ENCODE measurements around the gene CD101.

- TF ChIP-seq, protein P1, sequence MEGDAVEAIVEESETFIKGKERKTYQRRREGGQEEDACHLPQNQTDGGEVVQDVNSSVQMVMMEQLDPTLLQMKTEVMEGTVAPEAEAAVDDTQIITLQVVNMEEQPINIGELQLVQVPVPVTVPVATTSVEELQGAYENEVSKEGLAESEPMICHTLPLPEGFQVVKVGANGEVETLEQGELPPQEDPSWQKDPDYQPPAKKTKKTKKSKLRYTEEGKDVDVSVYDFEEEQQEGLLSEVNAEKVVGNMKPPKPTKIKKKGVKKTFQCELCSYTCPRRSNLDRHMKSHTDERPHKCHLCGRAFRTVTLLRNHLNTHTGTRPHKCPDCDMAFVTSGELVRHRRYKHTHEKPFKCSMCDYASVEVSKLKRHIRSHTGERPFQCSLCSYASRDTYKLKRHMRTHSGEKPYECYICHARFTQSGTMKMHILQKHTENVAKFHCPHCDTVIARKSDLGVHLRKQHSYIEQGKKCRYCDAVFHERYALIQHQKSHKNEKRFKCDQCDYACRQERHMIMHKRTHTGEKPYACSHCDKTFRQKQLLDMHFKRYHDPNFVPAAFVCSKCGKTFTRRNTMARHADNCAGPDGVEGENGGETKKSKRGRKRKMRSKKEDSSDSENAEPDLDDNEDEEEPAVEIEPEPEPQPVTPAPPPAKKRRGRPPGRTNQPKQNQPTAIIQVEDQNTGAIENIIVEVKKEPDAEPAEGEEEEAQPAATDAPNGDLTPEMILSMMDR (IDR thresholded peaks at IDR 0.05; ENCODE audit: poor library complexity): no peak
- no peak for TF ChIP-seq EZH2phosphoT487 (IDR thresholded peaks at IDR 0.05; ENCODE audit: low read depth, severe bottlenecking, unreplicated experiment)
- TF ChIP-seq EZH2 (IDR thresholded peaks at IDR 0.05; ENCODE audit: borderline replicate concordance): no peak
Observed at GRCh38 chr1:117020526-117021156, 19.1 kb downstream of the CD101 start.
